ENCODE data around the gene ZNF619. TPM values are rescaled to one million over a fixed set of nuclear protein-coding genes. Genes with fewer than 3 reads are reported as not detected.

Gene ZNF619
- total and polyA plus RNA-seq, 9 of the 15 experiments (the other 6 are each of a cell fraction or from before 2014, with no cell fraction given): 1.3 to 9.1 (median 6.3) TPM

DNA sequence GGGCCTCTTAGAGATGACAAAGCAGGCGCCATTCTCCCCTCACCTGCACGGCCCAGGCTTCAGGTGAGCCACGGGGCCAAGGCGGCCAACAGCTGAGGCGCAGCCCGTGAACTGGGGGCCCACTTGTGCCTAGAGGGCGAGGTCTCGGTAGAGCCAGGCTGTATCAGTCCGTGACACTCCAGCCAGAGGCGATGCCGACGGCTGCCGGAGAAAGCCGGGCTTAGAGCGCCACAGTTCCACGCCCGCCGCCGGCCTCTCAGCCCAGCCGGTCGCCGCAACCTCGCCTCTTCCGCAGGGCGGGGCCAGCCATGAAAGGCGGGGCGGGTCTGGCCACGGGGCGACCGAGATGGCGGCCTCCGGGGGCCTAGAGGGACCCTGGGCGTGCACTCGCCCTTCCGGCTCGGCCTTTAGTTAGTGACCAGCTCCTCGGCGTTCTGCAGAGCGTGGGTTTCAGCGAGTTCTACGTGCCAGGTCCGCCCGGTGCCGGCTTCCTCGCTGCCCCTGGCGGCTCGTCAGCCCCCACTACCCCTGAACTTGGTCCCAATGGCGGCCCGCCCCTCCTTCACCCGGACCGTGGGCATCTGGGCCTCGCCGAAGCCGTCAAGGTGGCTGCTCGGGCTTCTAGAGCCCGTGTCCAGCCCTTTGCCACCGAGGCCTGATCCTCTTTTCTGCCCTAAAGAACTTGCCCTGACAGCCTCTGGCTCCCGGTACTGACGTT is 47.8 kb downstream of the ZNF619 start, which contains the start of gene ZNF621 (continued):
- TF ChIP-seq CBX3 (IDR thresholded peaks at IDR 0.05; ENCODE audit: borderline replicate concordance in 1 of 2, low read length in 2 of 2): peak in 1 of 2 experiments; percentile 56; a peak in 1 of 3 replicates
- peak; percentile 79; the same call in 1 of the 2 replicates for TF ChIP-seq CBFB (CRISPR knock-in tag; IDR thresholded peaks at IDR 0.05)
- TF ChIP-seq RBBP5 (IDR thresholded peaks at IDR 0.05; ENCODE audit: borderline replicate concordance, insufficient read depth, low read length, poor library complexity, severe bottlenecking): peak; percentile 99
- no peak for TF ChIP-seq ZNF644 (tag; IDR thresholded peaks at IDR 0.05; ENCODE audit: low read depth)
- TF ChIP-seq FOXP1 (CRISPR knock-in tag; IDR thresholded peaks at IDR 0.05): no peak; the same call in 1 of the 2 replicates
- TF ChIP-seq, protein P1, sequence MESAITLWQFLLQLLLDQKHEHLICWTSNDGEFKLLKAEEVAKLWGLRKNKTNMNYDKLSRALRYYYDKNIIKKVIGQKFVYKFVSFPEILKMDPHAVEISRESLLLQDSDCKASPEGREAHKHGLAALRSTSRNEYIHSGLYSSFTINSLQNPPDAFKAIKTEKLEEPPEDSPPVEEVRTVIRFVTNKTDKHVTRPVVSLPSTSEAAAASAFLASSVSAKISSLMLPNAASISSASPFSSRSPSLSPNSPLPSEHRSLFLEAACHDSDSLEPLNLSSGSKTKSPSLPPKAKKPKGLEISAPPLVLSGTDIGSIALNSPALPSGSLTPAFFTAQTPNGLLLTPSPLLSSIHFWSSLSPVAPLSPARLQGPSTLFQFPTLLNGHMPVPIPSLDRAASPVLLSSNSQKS (CRISPR knock-in tag; IDR thresholded peaks at IDR 0.05): no peak
- TF ChIP-seq, protein P2, sequence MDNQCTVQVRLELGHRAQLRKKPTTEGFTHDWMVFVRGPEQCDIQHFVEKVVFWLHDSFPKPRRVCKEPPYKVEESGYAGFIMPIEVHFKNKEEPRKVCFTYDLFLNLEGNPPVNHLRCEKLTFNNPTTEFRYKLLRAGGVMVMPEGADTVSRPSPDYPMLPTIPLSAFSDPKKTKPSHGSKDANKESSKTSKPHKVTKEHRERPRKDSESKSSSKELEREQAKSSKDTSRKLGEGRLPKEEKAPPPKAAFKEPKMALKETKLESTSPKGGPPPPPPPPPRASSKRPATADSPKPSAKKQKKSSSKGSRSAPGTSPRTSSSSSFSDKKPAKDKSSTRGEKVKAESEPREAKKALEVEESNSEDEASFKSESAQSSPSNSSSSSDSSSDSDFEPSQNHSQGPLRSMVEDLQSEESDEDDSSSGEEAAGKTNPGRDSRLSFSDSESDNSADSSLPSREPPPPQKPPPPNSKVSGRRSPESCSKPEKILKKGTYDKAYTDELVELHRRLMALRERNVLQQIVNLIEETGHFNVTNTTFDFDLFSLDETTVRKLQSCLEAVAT (IDR thresholded peaks at IDR 0.05): no peak
- no peak for TF ChIP-seq TCF7L2 (IDR thresholded peaks at IDR 0.05; ENCODE audit: low read depth, low read length)
- no peak for TF ChIP-seq MEF2D (tag; conservative IDR thresholded peaks at IDR 0.05; ENCODE audit: low read depth)
- peak; percentile 95 for TF ChIP-seq TAF9B (IDR thresholded peaks at IDR 0.05; ENCODE audit: partially characterized antibody)
- no peak for TF ChIP-seq SIX5 (IDR thresholded peaks at IDR 0.05; ENCODE audit: borderline replicate concordance in 1 of 2, insufficient read depth in 1 of 2, low read depth in 1 of 2, low read length in 2 of 2)
- TF ChIP-seq RNF2 (IDR thresholded peaks at IDR 0.05): peak; percentile 74
- no peak; the same call in 1 of the 2 replicates for TF ChIP-seq ZNF584 (CRISPR knock-in tag; IDR thresholded peaks at IDR 0.05; ENCODE audit: low read depth)
- no peak for TF ChIP-seq CBX2 (IDR thresholded peaks at IDR 0.05; ENCODE audit: insufficient read depth, low read length, poor library complexity, severe bottlenecking)
- TF ChIP-seq, protein P3, sequence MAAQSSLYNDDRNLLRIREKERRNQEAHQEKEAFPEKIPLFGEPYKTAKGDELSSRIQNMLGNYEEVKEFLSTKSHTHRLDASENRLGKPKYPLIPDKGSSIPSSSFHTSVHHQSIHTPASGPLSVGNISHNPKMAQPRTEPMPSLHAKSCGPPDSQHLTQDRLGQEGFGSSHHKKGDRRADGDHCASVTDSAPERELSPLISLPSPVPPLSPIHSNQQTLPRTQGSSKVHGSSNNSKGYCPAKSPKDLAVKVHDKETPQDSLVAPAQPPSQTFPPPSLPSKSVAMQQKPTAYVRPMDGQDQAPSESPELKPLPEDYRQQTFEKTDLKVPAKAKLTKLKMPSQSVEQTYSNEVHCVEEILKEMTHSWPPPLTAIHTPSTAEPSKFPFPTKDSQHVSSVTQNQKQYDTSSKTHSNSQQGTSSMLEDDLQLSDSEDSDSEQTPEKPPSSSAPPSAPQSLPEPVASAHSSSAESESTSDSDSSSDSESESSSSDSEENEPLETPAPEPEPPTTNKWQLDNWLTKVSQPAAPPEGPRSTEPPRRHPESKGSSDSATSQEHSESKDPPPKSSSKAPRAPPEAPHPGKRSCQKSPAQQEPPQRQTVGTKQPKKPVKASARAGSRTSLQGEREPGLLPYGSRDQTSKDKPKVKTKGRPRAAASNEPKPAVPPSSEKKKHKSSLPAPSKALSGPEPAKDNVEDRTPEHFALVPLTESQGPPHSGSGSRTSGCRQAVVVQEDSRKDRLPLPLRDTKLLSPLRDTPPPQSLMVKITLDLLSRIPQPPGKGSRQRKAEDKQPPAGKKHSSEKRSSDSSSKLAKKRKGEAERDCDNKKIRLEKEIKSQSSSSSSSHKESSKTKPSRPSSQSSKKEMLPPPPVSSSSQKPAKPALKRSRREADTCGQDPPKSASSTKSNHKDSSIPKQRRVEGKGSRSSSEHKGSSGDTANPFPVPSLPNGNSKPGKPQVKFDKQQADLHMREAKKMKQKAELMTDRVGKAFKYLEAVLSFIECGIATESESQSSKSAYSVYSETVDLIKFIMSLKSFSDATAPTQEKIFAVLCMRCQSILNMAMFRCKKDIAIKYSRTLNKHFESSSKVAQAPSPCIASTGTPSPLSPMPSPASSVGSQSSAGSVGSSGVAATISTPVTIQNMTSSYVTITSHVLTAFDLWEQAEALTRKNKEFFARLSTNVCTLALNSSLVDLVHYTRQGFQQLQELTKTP (IDR thresholded peaks at IDR 0.05; ENCODE audit: low read depth in 1 of 2, partially characterized antibody in 2 of 2): no peak
- TF ChIP-seq SLC30A9 (CRISPR knock-in tag; IDR thresholded peaks at IDR 0.05): no peak
- TF ChIP-seq ZNF551 (CRISPR knock-in tag; IDR thresholded peaks at IDR 0.05): no peak
- TF ChIP-seq ZNF133 (CRISPR knock-in tag; IDR thresholded peaks at IDR 0.05): no peak
- TF ChIP-seq MYNN (IDR thresholded peaks at IDR 0.05): no peak
- TF ChIP-seq MYNN (CRISPR knock-in tag; IDR thresholded peaks at IDR 0.05): no peak

Measured in K562 (cell line).